Measurements from ENCODE around the gene PRAMEF9. TPM values are rescaled to one million over a fixed set of nuclear protein-coding genes. Genes with fewer than 3 reads are reported as not detected.
"Not testable (repeated sequence)": the region's sequence is repeated elsewhere in the genome, so short reads cannot be mapped to it uniquely, and the experiment has no call there.

PRAMEF9 gene
- total RNA-seq, result not detected

- TF ChIP-seq CTCF (IDR thresholded peaks at IDR 0.05; ENCODE audit: low read depth), result not testable (repeated sequence)
Observed at GRCh38 chr1:13171548-13171947, at the start of gene PRAMEF9. PRAMEF9 (plus strand) TSS chr1:13171848; CDS start chr1:13175281, 3,433 bp downstream.

GRCh38 chr1:13155909-13156308 lies 15.7 kb upstream of the PRAMEF9 start, which contains the start of gene PRAMEF26:
PRAMEF26 (minus strand) TSS chr1:13156009; CDS start chr1:13153095, 2,914 bp downstream.
- not testable (repeated sequence) for TF ChIP-seq CTCF (IDR thresholded peaks at IDR 0.05; ENCODE audit: low read depth)

- TF ChIP-seq CTCF (IDR thresholded peaks at IDR 0.05; ENCODE audit: low read depth), result not testable (repeated sequence)
Observed at GRCh38 chr1:13165531-13165930, 6.1 kb upstream of the PRAMEF9 start, which contains the start of gene HNRNPCL4. HNRNPCL4 (minus strand) TSS chr1:13165631; CDS start chr1:13165467, 164 bp downstream.

- not testable (repeated sequence) for TF ChIP-seq CTCF (IDR thresholded peaks at IDR 0.05; ENCODE audit: low read depth)
Observed at GRCh38 chr1:13201309-13201708, 29.7 kb downstream of the PRAMEF9 start, which contains the start of gene PRAMEF13. PRAMEF13 (minus strand) TSS chr1:13201409; CDS start chr1:13199589, 1,820 bp downstream.

- TF ChIP-seq CTCF (IDR thresholded peaks at IDR 0.05; ENCODE audit: low read depth), result no peak
Observed at GRCh38 chr1:13224480-13225060, 52.9 kb downstream of the PRAMEF9 start.

- TF ChIP-seq CTCF (IDR thresholded peaks at IDR 0.05; ENCODE audit: low read depth), result not testable (repeated sequence)
Observed at GRCh38 chr1:13225675-13226204, 54.1 kb downstream of the PRAMEF9 start, which contains the start of gene PRAMEF18. PRAMEF18 (minus strand) TSS chr1:13226154; CDS start chr1:13226106, 48 bp downstream.

GRCh38 chr1:13228343-13228781 lies 56.7 kb downstream of the PRAMEF9 start:
- no peak for TF ChIP-seq CTCF (IDR thresholded peaks at IDR 0.05; ENCODE audit: low read depth)

Measured in subcutaneous adipose tissue (tissue), 4 donors.